Measurements from ENCODE around the gene ARFRP1.
"Not testable (repeated sequence)": the region's sequence is repeated elsewhere in the genome, so short reads cannot be mapped to it uniquely, and the experiment has no call there.

The ARFRP1 gene

DNA sequence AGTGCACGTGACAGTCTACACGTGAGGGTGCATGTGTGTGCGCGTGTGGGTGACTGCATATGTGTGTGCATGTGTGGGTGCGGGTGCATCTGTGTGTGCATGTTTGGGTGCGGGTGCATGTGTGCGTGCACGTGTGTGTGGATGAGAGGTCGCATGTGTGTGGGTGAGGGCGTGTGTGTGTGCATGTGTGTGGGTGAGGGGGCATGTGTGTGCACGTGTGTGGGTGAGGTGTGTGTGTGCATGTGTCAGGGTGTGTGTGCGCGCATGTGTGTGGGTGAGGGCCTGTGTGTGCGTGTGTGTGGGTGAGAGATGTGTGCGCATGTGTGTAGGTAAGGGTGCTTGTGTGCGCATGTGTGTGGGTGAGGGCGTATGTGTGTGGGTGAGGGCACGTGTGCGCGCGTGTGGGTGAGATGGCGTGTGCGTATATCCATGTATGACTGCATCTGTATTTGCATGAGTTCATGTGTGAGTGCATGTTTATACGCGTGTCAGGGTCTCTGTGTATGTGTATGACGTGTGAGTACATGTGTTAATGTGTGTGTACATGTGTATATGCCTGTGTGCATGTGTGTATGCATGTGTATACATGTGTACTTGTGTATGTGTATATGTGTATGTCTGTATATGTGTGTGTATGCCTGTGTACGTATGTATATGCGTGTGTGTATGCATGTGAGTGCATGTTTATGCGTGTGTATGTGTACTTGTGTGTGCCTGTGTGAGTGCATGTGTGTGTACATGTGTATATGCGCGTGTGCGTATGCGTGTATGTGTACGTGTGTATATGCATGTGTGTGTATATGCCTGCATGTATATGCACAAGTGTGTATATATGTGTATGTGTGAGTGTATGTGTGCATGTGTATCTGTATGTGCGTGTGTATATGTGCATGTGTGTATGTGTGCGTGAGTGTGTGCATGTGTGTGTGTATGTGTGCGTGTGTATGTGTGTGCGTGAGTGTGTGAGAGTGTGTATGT lies 24.6 kb upstream of the ARFRP1 start:
- DNase-seq (ENCODE audit: low spot score) = no peak

DNA sequence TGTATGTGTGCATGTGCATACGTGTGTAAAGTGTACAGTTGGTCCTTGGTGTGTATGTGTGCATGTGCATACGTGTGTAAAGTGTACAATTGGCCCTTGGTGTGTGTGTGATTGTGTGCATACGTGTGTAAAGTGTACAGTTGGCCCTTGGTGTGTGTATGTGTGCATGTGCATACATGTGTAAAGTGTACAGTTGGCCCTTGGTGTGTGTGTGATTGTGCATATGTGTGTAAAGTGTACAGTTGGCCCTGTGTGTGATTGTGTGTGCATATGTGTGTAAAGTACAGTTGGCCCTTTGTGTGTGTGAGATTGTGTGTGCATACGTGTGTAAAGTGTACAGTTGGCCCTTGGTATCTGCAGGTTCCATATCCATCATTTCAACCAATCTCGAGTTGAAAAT lies 23.6 kb upstream of the ARFRP1 start:
- DNase-seq (ENCODE audit: low spot score) = no peak

DNA sequence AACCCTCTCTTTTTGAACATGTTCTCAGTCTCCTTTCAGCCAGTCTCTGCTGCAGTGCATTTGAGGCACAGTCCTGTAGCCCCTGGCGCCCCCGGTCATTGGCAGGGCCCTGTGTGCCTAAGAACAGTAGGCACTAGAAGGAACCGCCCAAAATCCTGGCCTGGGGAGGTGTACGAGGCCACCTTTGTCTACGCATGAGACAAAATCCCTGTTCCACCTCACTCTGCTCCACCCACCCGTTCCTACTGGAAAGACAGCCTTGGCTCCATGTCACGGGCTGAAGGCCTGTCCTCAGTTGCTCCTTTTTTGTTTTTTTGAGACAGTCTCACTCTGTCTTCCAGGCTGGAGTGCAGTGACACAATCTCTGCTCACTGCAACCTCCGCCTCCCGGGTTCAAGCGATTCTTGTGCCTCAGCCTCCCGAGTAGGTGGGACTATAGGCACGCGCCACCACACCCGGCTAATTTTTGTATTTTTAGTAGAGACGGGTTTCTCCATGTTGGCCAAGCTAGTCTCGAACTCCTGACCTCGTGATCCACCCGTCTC lies 22.5 kb upstream of the ARFRP1 start:
- not testable (repeated sequence) for DNase-seq (ENCODE audit: low spot score)

GRCh38 chr20:63722967-63723622 lies 15.3 kb upstream of the ARFRP1 start:
- not testable (repeated sequence) for DNase-seq (ENCODE audit: low spot score)

DNA sequence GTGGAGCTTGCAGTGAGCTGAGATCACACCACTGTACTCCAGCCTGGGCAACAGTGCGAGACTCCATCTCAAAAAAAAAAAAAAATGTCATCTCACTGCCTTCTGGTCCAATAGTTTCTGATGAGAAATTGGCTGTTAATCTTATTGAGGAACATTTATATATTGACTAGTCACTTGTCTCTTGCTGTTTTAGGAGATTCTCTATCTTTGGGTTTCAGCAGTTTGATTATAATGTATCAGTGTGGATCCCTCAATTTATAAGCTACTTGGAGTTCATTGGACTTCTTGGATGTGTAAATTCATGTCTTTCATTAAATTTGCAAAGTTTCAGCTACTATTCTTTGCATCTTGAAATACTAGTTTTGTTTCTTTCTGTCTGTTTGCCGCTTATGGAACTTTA lies 11.2 kb upstream of the ARFRP1 start:
- DNase-seq (ENCODE audit: low spot score) = no peak

DNA sequence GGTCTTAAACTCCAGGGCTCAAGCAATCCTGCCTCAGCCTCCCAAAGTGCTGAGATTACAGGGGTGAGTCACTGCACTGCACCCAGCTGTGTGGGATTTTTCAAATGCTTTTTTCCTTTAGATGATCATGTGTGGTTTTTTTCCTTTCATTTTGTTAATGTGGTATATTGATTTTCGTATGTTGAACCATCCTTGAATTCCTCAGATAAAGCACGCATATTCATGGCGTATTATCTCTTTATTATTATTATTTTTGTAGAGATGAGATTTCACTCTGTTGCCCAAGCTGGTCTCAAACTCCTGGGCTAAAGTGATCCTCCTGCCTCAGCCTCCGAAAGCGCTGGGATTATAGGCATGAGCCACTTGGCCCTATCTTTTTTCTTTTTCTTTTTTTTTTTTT lies 7.1 kb upstream of the ARFRP1 start:
- DNase-seq (ENCODE audit: low spot score) = no peak

GRCh38 chr20:63712191-63712590 lies 4.4 kb upstream of the ARFRP1 start:
- no peak for DNase-seq (ENCODE audit: low spot score)

DNA sequence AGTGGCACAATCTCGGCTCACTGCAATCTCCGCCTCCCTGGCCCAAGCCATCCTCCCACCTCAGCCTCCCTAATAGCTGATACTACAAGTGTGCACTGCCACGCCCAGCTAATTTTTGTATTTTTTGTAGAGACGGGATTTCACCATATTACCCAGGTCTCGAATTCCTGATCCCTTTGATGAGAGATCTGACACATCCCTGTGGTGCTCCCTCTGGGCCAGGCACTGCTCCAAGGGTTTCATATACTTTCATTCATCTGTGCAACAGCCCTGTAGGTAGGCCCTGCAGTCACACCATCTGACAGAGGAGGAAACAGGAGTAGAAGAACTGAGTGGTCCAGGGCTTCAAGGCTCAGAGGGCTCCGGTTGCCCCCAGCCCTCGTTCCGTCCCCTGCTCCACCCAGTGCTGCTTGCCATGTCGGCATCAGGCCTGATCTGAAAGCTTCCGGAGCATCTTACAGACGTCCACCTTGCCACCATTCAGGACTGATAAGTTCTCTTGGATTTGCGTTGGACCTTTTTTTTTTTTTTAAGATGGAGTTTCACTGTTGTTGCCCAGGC lies 3.4 kb upstream of the ARFRP1 start:
- DNase-seq (ENCODE audit: low spot score) = no peak

DNA sequence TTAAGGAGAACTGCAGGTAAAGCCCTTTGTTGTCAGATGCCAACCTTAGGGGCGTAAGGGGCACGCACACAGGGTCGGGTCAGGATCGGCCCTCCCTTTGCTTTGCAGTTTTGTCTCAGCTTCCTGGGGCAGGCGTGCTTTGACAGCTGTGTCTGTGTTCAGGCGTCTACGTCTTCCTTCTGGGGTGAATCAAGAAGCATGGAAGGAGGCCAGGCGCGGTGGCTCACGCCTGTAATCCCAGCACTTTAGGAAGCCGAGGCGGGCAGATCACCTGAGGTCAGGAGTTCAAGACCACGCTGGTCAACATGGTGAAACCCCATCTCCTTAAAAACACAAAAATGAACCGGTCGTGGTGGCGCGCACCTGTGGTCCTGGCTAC lies 1.4 kb upstream of the ARFRP1 start:
- DNase-seq (ENCODE audit: low spot score) = no peak

DNA sequence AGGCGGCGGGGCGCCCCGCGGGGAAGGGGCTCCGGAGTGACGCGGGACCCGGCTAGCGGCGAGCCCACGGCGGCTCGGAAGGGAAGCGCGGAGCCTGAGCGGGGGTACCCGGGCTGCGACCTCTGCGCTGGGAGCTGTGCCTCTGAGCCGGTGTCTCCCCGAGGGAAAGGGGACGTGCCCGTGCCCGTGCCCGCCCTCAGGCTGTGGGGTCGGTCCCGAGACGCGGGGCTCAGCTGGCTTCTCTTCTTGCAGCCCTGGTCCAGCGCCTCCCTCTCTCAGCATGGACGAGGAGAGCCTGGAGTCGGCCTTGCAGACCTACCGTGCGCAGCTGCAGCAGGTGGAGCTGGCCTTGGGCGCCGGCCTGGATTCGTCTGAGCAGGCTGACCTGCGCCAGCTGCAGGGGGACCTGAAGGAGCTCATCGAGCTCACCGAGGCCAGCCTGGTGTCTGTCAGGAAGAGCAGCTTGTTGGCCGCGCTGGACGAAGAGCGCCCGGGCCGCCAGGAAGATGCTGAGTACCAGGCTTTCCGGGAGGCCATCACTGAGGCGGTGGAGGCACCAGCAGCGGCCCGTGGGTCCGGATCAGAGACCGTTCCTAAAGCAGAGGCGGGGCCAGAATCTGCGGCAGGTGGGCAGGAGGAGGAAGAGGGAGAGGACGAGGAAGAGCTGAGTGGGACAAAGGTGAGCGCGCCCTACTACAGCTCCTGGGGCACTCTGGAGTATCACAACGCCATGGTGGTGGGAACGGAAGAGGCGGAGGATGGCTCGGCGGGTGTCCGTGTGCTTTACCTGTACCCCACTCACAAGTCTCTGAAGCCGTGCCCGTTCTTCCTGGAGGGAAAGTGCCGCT lies 749 bp upstream of the ARFRP1 start:
- no peak for DNase-seq (ENCODE audit: low spot score)

- peak; percentile 23 for DNase-seq (ENCODE audit: low spot score)
These were observed 771 bp downstream of the ARFRP1 start for GRCh38 chr20:63706852-63707557.

- no peak for DNase-seq (ENCODE audit: low spot score)
These were observed 1.6 kb downstream of the ARFRP1 start for GRCh38 chr20:63706027-63706695.

GRCh38 chr20:63705232-63706026 lies 2.3 kb downstream of the ARFRP1 start:
- no peak for DNase-seq (ENCODE audit: low spot score)

DNA sequence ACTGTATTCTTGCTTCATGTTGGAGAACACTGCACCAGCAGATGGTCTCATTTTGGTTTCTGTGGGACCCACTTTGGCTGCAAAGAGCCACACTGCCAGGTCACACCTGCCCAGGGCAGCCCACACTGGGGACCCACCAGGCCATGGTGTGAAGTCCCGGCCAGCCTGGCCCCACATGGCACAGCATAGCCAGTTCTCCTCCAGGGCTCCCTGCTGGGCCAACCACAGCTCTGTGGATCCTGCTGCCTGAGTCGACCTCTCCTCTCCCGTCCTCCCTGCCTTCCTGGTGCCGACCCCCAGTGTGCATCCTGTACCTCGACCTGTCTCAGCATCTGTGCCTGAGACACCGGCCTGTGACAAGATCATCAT lies 3.0 kb downstream of the ARFRP1 start:
- DNase-seq (ENCODE audit: low spot score) = no peak

DNA sequence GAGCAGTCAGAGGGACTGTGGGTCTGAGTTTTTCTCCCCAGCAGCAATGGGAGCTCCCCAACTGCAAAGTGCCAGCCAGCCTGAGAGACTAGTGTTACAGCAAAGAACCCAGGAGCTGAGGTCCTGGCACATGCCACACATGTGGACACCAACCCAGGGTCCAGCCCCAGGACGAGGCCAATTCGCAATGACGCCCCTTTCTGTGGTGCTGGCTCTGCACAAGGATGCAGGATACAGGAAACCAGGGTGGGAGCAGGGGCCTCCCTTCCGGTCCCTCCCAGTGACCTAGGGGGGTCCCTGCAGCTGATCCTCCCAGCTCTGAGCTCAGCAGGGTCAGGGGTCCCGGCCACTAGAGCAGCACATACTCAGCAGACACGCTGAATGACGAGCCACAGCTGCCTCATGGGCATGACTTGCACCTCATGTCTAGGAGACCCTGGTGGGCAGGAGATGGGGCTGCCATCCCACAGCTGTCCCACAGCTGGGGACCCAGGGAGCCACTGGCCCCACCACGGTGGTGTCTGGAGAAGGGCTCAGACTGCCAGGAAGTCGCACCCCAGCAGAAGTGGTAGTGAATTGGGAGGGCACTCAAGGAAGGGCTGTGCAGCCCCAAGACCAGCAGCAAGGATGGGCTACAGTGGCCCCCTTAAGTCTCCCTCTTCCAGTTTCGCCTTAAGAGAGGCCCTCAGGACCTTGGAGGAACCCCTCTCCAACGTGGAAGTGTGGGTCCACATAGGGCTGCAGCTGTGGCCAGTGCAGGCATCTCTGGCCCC lies 3.6 kb downstream of the ARFRP1 start:
- no peak for DNase-seq (ENCODE audit: low spot score)

- no peak for DNase-seq (ENCODE audit: low spot score)
These were observed 4.3 kb downstream of the ARFRP1 start for GRCh38 chr20:63703471-63703975.

GRCh38 chr20:63702751-63703470 lies 4.9 kb downstream of the ARFRP1 start:
- DNase-seq (ENCODE audit: low spot score) = no peak

DNA sequence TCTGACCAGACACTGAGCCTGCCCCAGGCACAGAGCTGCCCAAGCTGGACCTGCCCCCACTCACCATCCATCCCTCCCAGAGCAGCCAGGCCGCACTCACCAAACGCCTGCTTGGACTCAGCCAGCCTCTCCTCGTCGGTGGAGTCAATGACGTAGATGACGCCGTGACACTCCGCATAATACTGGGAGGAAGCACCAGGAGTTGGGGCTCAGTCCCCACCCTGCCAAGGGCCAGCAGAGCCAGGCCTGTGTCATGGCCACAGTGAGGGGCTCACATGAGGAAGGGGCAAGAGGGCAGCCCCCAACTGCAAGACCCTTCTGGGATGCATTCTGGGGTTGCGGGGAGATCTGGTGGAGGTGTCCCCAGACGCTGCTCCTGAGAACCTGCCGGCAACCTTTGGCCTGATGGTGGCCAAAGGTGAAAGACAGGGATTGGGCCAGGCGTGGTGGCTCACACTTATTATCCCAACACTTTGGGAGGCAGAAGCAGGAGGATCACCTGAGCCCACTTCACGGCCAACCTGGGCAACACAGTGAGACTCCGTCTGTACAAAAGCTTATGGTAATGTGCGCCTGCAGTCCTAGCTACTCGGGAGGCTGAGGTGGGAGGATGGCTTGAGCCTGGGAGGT lies 5.6 kb downstream of the ARFRP1 start:
- DNase-seq (ENCODE audit: low spot score) = no peak

All from COLO829 (cell line).